Caco-2 (cell line): ENCODE data around the gene TCOF1. TPM values are rescaled to one million over a fixed set of nuclear protein-coding genes. Genes with fewer than 3 reads are reported as not detected.

Source experiments
- BruUV-seq: library from RNA; stranded (reverse); fragments of 400-500 nt; replicated peaks from 2 replicates; lab custom pipeline; 2021; lab: Mats Ljungman, UMichigan
- CTCF ChIA-PET: fragments of 300-600 bp; sonication (Branson Sonifier 250); formaldehyde crosslinking; loops from one replicate; lab custom pipeline; 2022; ENCODE audit warnings: antibody characterized with exemption; lab: Charles Lee
- POLR2A ChIA-PET: fragments of 300-600 bp; sonication (Branson Sonifier 250); formaldehyde crosslinking; loops from one replicate; lab custom pipeline; 2022; ENCODE audit warnings: antibody characterized with exemption; lab: Charles Lee
- DNase-seq, 2 experiments: peaks; one replicate each; pipeline versions ENCODE4 v3.0.0 to v3.0.0-alpha.2; 2020 to 2022
- H3K27me3 ChIP-seq: replicated peaks from 2 replicates; pipeline ENCODE4 v1.6.0; 2011; ENCODE audit warnings: low read length; ENCODE audit not compliant: control insufficient read depth, insufficient read depth
- H3K36me3 ChIP-seq: 2 replicates; pipeline ENCODE4 v1.5.1; 2011; ENCODE audit warnings: low read length; ENCODE audit not compliant: control insufficient read depth, insufficient read depth
- H3K4me1 ChIP-seq: fragments of 250-450 bp; sonication (Bioruptor Pico); 2 replicates; pipeline ENCODE4 v1.5.1; 2020; ENCODE audit warnings: mild to moderate bottlenecking
- H3K4me3 ChIP-seq: 2 replicates; pipeline ENCODE4 v1.5.1; 2011; ENCODE audit warnings: low read depth, mild to moderate bottlenecking, control low read depth, low read length
- H3K9me3 ChIP-seq: fragments of 250-450 bp; sonication (Bioruptor Pico); 2 replicates; pipeline ENCODE4 v1.5.1; 2020; ENCODE audit warnings: mild to moderate bottlenecking, moderate library complexity
- H3K27ac Mint-ChIP-seq: one replicate; pipeline ENCODE4 v1.8.0; 2022; ENCODE audit warnings: mixed read lengths; ENCODE audit not compliant: unreplicated experiment
- H3K27me3 Mint-ChIP-seq: one replicate; pipeline ENCODE4 v1.8.0; 2022; ENCODE audit warnings: mixed read lengths; ENCODE audit not compliant: insufficient read depth, unreplicated experiment
- H3K36me3 Mint-ChIP-seq: one replicate; pipeline ENCODE4 v1.8.0; 2022; ENCODE audit warnings: mild to moderate bottlenecking, mixed read lengths; ENCODE audit not compliant: insufficient read depth, unreplicated experiment
- H3K4me1 Mint-ChIP-seq: one replicate; pipeline ENCODE4 v1.8.0; 2022; ENCODE audit warnings: low read depth, mixed read lengths; ENCODE audit not compliant: unreplicated experiment
- H3K4me3 Mint-ChIP-seq: one replicate; pipeline ENCODE4 v1.8.0; 2022; ENCODE audit warnings: mild to moderate bottlenecking, moderate library complexity, mixed read lengths; ENCODE audit not compliant: unreplicated experiment
- H3K9me3 Mint-ChIP-seq: one replicate; pipeline ENCODE4 v1.8.0; 2022; ENCODE audit warnings: mixed read lengths; ENCODE audit not compliant: unreplicated experiment
- intact Hi-C: fragments of 100-400 bp; cut with micrococcal nuclease; formaldehyde crosslinking; loops from one replicate; pipeline ENCODE4 v1.10.0; 2022; ENCODE audit not compliant: unreplicated experiment
- total RNA-seq: library from RNA; stranded (reverse); gene quantifications from 2 replicates; pipeline ENCODE4 v1.2.3, GENCODE V29; 2022
- TF ChIP-seq, protein P1 (sequence below), 2 experiments: fragments of 200-600 bp in 1 of 2; IDR thresholded peaks; 1 replicate in 1 of 2; 2 replicates in 1 of 2; pipeline versions ENCODE4 v1.5.1 to v1.8.0; 2011 to 2022; ENCODE audit warnings: antibody characterized with exemption in 1 of 2, control low read depth in 1 of 2, inconsistent platforms in 1 of 2, low read depth in 1 of 2, low read length in 1 of 2, mild to moderate bottlenecking in 1 of 2, moderate library complexity in 1 of 2; ENCODE audit not compliant: insufficient read depth in 1 of 2, severe bottlenecking in 1 of 2, unreplicated experiment in 1 of 2

TCOF1 gene
- total RNA-seq, 1 experiment from 2014 or later: 112 TPM

DNA sequence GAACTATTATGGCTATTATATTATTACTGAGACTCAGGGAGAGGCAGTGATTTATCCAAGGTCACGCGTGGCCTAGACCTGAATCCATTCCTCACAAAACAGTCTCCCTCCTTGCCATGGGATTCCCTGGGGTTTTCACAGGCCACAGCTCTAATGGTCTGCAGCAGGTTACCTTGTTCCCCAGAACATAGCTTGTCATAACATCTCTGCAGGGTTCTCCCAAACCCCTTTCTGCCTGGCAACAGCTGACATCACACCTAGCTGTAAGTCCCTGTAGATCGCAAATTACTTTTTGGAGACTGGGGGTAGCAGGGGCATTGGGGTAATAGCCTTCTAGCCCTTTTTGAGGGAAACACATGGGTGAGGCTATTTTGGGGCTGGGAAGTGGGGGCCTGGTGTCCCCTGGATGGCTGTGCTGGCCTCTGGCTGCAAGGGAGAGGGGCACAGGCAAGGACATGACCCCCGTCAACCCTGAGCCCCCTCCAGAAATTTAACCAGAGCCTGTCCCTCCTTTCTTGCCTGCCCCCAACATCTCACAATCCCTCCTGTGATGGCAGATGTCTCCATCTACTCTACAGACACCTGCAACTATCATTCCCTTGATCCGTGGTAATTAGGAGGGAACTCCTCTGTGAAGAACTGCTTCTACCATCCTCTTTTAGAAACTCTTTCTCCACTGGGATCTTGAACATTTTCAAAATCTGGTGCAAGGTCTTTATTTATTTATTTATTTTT, 53.9 kb downstream of the TCOF1 start:
- POLR2A ChIA-PET: no interaction called here
- no peak for DNase-seq
- Histone ChIP-seq H3K4me3 (no peak overlapping the region), H3K27me3 (no peaks in the 10 kb centered on the region), H3K4me1 (peaks cover 6% of the 10 kb centered on the region), H3K9me3 (no peaks in the 10 kb centered on the region), H3K36me3 (no peaks in the 10 kb centered on the region)
- H3K4me1 Mint-ChIP-seq: peaks cover 7% of the 10 kb centered on the region
- intact Hi-C loops: no loop called here
- peak overlapping the region; percentile 60 for H3K27ac Mint-ChIP-seq
- H3K27me3 Mint-ChIP-seq: no peaks in the 10 kb centered on the region
- no TSS peak for BruUV-seq
- no peaks in the 10 kb centered on the region for H3K9me3 Mint-ChIP-seq
- peaks cover 13% of the 10 kb centered on the region for H3K36me3 Mint-ChIP-seq
- H3K4me3 Mint-ChIP-seq: no peak overlapping the region
- CTCF ChIA-PET: interaction anchor here (0.5 to 1.2 kb wide), 3 partner anchors 12 to 63 kb away, joined by 3 to 9 read pairs (median 3); no protein-coding TSS in a partner anchor
- TF ChIP-seq, protein P1, sequence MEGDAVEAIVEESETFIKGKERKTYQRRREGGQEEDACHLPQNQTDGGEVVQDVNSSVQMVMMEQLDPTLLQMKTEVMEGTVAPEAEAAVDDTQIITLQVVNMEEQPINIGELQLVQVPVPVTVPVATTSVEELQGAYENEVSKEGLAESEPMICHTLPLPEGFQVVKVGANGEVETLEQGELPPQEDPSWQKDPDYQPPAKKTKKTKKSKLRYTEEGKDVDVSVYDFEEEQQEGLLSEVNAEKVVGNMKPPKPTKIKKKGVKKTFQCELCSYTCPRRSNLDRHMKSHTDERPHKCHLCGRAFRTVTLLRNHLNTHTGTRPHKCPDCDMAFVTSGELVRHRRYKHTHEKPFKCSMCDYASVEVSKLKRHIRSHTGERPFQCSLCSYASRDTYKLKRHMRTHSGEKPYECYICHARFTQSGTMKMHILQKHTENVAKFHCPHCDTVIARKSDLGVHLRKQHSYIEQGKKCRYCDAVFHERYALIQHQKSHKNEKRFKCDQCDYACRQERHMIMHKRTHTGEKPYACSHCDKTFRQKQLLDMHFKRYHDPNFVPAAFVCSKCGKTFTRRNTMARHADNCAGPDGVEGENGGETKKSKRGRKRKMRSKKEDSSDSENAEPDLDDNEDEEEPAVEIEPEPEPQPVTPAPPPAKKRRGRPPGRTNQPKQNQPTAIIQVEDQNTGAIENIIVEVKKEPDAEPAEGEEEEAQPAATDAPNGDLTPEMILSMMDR (IDR thresholded peaks at IDR 0.05; ENCODE audit: insufficient read depth in 1 of 2, low read depth in 1 of 2, low read length in 1 of 2, severe bottlenecking in 1 of 2, unreplicated experiment in 1 of 2): no peak

- BruUV-seq: TSS peak; percentile 80
- CTCF ChIA-PET: no interaction called here
Observed at GRCh38 chr5:150412319-150413175, 55.0 kb downstream of the TCOF1 start, which contains the start of gene CD74. Gene CD74 (minus strand): TSS chr5:150412910. CDS start chr5:150412749, 161 bp downstream.

More at GRCh38 chr5:150412319-150413175, 55.0 kb downstream of the TCOF1 start, which contains the start of gene CD74:
- Mint-ChIP-seq H3K27me3 (no peaks in the 10 kb centered on the region), H3K9me3 (no peaks in the 10 kb centered on the region), H3K4me3 (peak within 1 kb of the TSS; percentile 72), H3K4me1 (peaks cover 7% of the 10 kb centered on the region), H3K36me3 (peaks cover 6% of the 10 kb centered on the region), H3K27ac (peak within 1 kb of the TSS; percentile 76)
- no peaks in the 10 kb centered on the region for H3K9me3 ChIP-seq
- H3K4me3 ChIP-seq: peak within 1 kb of the TSS; percentile 9
- no peaks in the 10 kb centered on the region for H3K36me3 ChIP-seq
- intact Hi-C loops: loop anchor here (2.0 kb wide), 1 partner anchor 16 kb away; no protein-coding TSS in a partner anchor
- no peaks in the 10 kb centered on the region for H3K27me3 ChIP-seq
- TF ChIP-seq, protein P1 (IDR thresholded peaks at IDR 0.05; ENCODE audit: insufficient read depth in 1 of 2, low read depth in 1 of 2, low read length in 1 of 2, severe bottlenecking in 1 of 2, unreplicated experiment in 1 of 2): no peak
- peak; percentile 73 to 86 for DNase-seq
- peaks cover 6% of the 10 kb centered on the region for H3K4me1 ChIP-seq
- POLR2A ChIA-PET: interaction anchor here (0.6 to 1.0 kb wide), 4 partner anchors 16 to 426 kb away, joined by 3 to 5 read pairs (median 4); partner anchors contain the start of gene RPS14
